MM.1S (cell line): ENCODE results near the gene TRIM26.

Experiments
- DNase-seq: peaks from one replicate; pipeline ENCODE4 v3.0.0-alpha.2; 2015
- H2AFZ ChIP-seq: fragments of 300-600 bp; sonication (generic); 2 replicates; pipeline ENCODE4 v1.6.0; 2016; ENCODE audit warnings: antibody characterized with exemption, low read length
- H3F3A ChIP-seq: fragments of 300-600 bp; sonication (generic); 2 replicates; pipeline ENCODE4 v1.6.1; 2016; ENCODE audit warnings: mild to moderate bottlenecking, antibody characterized with exemption, low read length, moderate library complexity, mixed read lengths; ENCODE audit not compliant: insufficient read depth
- H3K27ac ChIP-seq: fragments of 300-600 bp; sonication (generic); 2 replicates; pipeline ENCODE4 v1.5.1; 2016; ENCODE audit warnings: mild to moderate bottlenecking, low read length
- H3K27me3 ChIP-seq: fragments of 300-600 bp; sonication (generic); replicated peaks from 2 replicates; pipeline ENCODE4 v1.6.0; 2016; ENCODE audit warnings: low read length; ENCODE audit not compliant: insufficient read depth
- H3K36me3 ChIP-seq: fragments of 300-600 bp; sonication (generic); replicated peaks from 2 replicates; pipeline ENCODE4 v1.6.1; 2016; ENCODE audit warnings: mild to moderate bottlenecking, low read length, mixed read lengths; ENCODE audit not compliant: insufficient read depth
- H3K4me1 ChIP-seq: fragments of 300-600 bp; sonication (generic); 2 replicates; pipeline ENCODE4 v1.6.1; 2016; ENCODE audit warnings: low read length, mixed read lengths
- H3K4me2 ChIP-seq: fragments of 300-600 bp; sonication (generic); 2 replicates; pipeline ENCODE4 v1.6.0; 2016; ENCODE audit warnings: low read depth, low read length
- H3K4me3 ChIP-seq: fragments of 300-600 bp; sonication (generic); 2 replicates; pipeline ENCODE4 v1.5.1; 2016; ENCODE audit warnings: low read length, mixed read lengths
- H3K79me2 ChIP-seq: fragments of 300-600 bp; sonication (generic); 2 replicates; pipeline ENCODE4 v1.6.1; 2016; ENCODE audit warnings: mixed run types, low read length, mixed read lengths
- H3K9ac ChIP-seq: fragments of 300-600 bp; sonication (generic); 2 replicates; pipeline ENCODE4 v1.6.1; 2016; ENCODE audit warnings: low read length, mixed read lengths
- H3K9me2 ChIP-seq: fragments of 300-600 bp; sonication (generic); replicated peaks from 2 replicates; pipeline ENCODE4 v1.6.1; 2016; ENCODE audit warnings: mild to moderate bottlenecking, low read length, mixed read lengths; ENCODE audit not compliant: insufficient read depth
- H3K9me3 ChIP-seq: fragments of 300-600 bp; sonication (generic); replicated peaks from 2 replicates; pipeline ENCODE4 v1.6.1; 2016; ENCODE audit warnings: mild to moderate bottlenecking, low read length, mixed read lengths; ENCODE audit not compliant: insufficient read depth
- H4K20me1 ChIP-seq: fragments of 300-600 bp; sonication (generic); 2 replicates; pipeline ENCODE4 v1.6.1; 2016; ENCODE audit warnings: mild to moderate bottlenecking, low read length, moderate library complexity, mixed read lengths; ENCODE audit not compliant: insufficient read depth
- EZH2 ChIP-seq: fragments of 300-600 bp; sonication (generic); optimal IDR thresholded peaks from 2 replicates; pipeline ENCODE3; 2017; ENCODE audit warnings: low read depth, mild to moderate bottlenecking, antibody characterized with exemption, low read length, mixed read lengths
- EZH2phosphoT487 ChIP-seq: fragments of 300-600 bp; sonication (generic); IDR thresholded peaks from 2 replicates; pipeline ENCODE4 v1.6.1; 2018; ENCODE audit warnings: antibody characterized with exemption, low read length
- TF ChIP-seq, protein P1 (sequence below): fragments of 300-600 bp; sonication (generic); IDR thresholded peaks from 2 replicates; pipeline ENCODE4 v1.5.1; 2016; ENCODE audit warnings: antibody characterized with exemption, low read length, mixed read lengths

TRIM26 gene, protein sequence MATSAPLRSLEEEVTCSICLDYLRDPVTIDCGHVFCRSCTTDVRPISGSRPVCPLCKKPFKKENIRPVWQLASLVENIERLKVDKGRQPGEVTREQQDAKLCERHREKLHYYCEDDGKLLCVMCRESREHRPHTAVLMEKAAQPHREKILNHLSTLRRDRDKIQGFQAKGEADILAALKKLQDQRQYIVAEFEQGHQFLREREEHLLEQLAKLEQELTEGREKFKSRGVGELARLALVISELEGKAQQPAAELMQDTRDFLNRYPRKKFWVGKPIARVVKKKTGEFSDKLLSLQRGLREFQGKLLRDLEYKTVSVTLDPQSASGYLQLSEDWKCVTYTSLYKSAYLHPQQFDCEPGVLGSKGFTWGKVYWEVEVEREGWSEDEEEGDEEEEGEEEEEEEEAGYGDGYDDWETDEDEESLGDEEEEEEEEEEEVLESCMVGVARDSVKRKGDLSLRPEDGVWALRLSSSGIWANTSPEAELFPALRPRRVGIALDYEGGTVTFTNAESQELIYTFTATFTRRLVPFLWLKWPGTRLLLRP

GRCh38 chr6:30212865-30213666 lies at the start of gene TRIM26:
Gene TRIM26 (minus strand): TSS chr6:30213406. CDS start chr6:30199103, 14,303 bp downstream.
- H3K4me3 ChIP-seq = peak within 1 kb of the TSS; percentile 92
- DNase-seq = peak; percentile 97
- H3K9me3 ChIP-seq = no peaks in the 10 kb centered on the region
- TF ChIP-seq EZH2phosphoT487 (no peak), EZH2 (no peak)
- TF ChIP-seq, protein P1, sequence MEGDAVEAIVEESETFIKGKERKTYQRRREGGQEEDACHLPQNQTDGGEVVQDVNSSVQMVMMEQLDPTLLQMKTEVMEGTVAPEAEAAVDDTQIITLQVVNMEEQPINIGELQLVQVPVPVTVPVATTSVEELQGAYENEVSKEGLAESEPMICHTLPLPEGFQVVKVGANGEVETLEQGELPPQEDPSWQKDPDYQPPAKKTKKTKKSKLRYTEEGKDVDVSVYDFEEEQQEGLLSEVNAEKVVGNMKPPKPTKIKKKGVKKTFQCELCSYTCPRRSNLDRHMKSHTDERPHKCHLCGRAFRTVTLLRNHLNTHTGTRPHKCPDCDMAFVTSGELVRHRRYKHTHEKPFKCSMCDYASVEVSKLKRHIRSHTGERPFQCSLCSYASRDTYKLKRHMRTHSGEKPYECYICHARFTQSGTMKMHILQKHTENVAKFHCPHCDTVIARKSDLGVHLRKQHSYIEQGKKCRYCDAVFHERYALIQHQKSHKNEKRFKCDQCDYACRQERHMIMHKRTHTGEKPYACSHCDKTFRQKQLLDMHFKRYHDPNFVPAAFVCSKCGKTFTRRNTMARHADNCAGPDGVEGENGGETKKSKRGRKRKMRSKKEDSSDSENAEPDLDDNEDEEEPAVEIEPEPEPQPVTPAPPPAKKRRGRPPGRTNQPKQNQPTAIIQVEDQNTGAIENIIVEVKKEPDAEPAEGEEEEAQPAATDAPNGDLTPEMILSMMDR = no peak
- H3K27me3 ChIP-seq = no peaks in the 10 kb centered on the region
- peak within 1 kb of the TSS; percentile 93 for H3K4me2 ChIP-seq
- H3K36me3 ChIP-seq = no peaks in the 10 kb centered on the region
- peaks cover 47% of the 10 kb centered on the region for H3K79me2 ChIP-seq
- no peaks in the 10 kb centered on the region for H3K9me2 ChIP-seq
- peak within 1 kb of the TSS; percentile 94 for H3K27ac ChIP-seq
- H4K20me1 ChIP-seq = peaks cover 13% of the 10 kb centered on the region
- peaks cover 19% of the 10 kb centered on the region for H3K4me1 ChIP-seq
- H3K9ac ChIP-seq = peak within 1 kb of the TSS; percentile 93
- H2AFZ ChIP-seq = peak within 1 kb of the TSS; percentile 100
- peaks cover 6% of the 10 kb centered on the region for H3F3A ChIP-seq

DNA sequence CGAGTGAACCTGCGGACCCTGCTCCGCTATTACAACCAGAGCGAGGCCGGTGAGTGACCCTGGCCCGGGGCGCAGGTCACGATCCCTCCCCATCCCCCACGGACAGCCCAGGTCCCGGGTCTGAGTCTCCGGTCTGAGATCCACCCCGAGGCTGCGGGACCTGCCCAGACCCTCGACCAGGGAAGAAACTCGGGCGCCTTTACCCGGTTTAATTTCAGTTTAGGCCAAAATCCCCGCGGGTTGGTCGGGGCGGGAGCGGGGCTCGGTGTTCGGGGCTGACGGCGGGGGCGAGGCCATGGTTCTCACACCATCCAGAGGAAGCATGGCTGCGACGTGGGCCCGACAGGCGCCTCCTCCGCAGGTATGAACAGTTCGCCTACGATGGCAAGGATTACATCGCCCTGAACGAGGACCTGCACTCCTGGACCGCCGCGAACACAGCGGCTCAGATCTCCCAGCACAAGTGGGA lies 46.9 kb upstream of the TRIM26 start:
- no peak overlapping the region for H3K27ac ChIP-seq
- peak overlapping the region; percentile 90 for H2AFZ ChIP-seq
- peak overlapping the region; percentile 54; the same call in 1 of the 2 replicates for H3K9ac ChIP-seq
- H3F3A ChIP-seq = no peaks in the 10 kb centered on the region
- H3K4me1 ChIP-seq = no peaks in the 10 kb centered on the region
- 0 out of 2 replicates have a peak, but pooled peaks cover 4% of the 10 kb centered on the region for H3K27me3 ChIP-seq
- no peaks in the 10 kb centered on the region for H3K9me2 ChIP-seq
- H4K20me1 ChIP-seq = no peaks in the 10 kb centered on the region
- TF ChIP-seq, protein P1 = no peak
- TF ChIP-seq EZH2 (no peak), EZH2phosphoT487 (no peak)
- no peaks in the 10 kb centered on the region for H3K9me3 ChIP-seq
- H3K79me2 ChIP-seq = no peaks in the 10 kb centered on the region
- DNase-seq = no peak
- H3K4me2 ChIP-seq = peak overlapping the region; percentile 77
- H3K4me3 ChIP-seq = peak overlapping the region; percentile 79
- no peaks in the 10 kb centered on the region for H3K36me3 ChIP-seq

DNA sequence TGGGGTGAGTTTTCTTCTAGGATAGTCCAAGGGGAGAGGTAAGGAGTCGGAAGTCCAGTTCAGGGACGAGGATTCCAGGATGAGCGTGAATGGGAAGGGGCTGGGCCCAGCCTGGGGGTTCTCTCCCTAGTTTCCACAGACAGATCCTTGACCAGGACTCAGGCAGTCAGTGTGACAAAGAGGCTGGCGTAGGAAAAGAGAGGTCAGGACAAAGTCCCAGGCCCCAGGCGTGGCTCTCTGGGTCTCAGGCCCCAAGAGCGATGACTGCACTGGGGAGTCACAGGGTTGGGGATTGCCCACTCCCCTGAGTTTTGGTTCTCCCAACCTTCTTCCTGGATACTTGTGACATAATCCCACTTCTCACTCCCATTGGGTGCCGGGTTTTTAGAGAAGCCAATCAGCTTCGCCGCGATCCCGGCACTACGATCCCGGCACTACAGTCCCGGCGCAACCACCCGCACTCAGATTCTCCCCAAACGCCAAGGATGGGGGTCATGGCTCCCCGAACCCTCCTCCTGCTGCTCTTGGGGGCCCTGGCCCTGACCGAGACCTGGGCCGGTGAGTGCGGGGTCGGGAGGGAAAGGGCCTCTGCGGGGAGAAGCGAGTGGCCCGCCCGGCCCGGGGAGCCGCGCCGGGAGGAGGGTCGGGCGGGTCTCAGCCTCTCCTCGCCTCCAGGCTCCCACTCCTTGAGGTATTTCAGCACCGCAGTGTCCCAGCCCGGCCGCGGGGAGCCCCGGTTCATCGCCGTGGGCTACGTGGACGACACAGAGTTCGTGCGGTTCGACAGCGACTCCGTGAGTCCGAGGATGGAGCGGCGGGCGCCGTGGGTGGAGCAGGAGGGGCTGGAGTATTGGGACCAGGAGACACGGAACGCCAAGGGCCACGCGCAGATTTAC lies 46.2 kb upstream of the TRIM26 start:
- Histone ChIP-seq H3K4me2 (peak overlapping the region; percentile 77), H3K36me3 (no peaks in the 10 kb centered on the region), H3K4me3 (peak overlapping the region; percentile 79), H3K9ac (peak overlapping the region; percentile 54; the same call in 1 of the 2 replicates), H3F3A (no peaks in the 10 kb centered on the region), H3K27ac (no peak overlapping the region), H4K20me1 (no peaks in the 10 kb centered on the region), H3K79me2 (no peaks in the 10 kb centered on the region), H2AFZ (peak overlapping the region; percentile 90), H3K4me1 (no peaks in the 10 kb centered on the region), H3K27me3 (0 out of 2 replicates have a peak, but pooled peaks cover 4% of the 10 kb centered on the region), H3K9me3 (no peaks in the 10 kb centered on the region), H3K9me2 (no peaks in the 10 kb centered on the region)
- peak; percentile 50 for DNase-seq
- TF ChIP-seq EZH2 = no peak
- TF ChIP-seq, protein P1 = peak; percentile 33
